Stomach (tissue), 9 donors: Measurements from ENCODE around the gene MFAP4. TPM values are rescaled to one million over a fixed set of nuclear protein-coding genes. Genes with fewer than 3 reads are reported as not detected.

Source experiments
- DNase-seq, 2 donors: peaks; one replicate each; pipeline versions ENCODE4 v3.0.0 to v3.0.0-alpha.2; 2013 to 2019
- H3K27ac ChIP-seq, 5 donors: fragments of 200-600 bp in 4 of 5; sonication (generic) in 4 of 5; one replicate each; pipeline ENCODE4 v1.5.1; 2013 to 2019; ENCODE audit warnings: mild to moderate bottlenecking in 1 of 5, moderate library complexity in 1 of 5
- H3K27me3 ChIP-seq, 3 donors: fragments of 200-600 bp; sonication (generic); one replicate each; pipeline ENCODE4 v1.5.1; 2017 to 2019; ENCODE audit warnings: mixed run types in 1 of 3
- H3K36me3 ChIP-seq, 4 donors: fragments of 200-600 bp; sonication (generic); 1 replicate in 3 of 4; 2 replicates in 1 of 4; pipeline ENCODE4 v1.5.1; 2016 to 2019
- H3K4me1 ChIP-seq, 4 donors: fragments of 200-600 bp; sonication (generic); one replicate each; pipeline ENCODE4 v1.5.1; 2016 to 2019
- H3K4me3 ChIP-seq, 4 donors: fragments of 200-600 bp; sonication (generic) in 3 of 4; one replicate each; pipeline ENCODE4 v1.5.1; 2016 to 2019; ENCODE audit warnings: mild to moderate bottlenecking in 1 of 4
- H3K9me3 ChIP-seq, 4 donors: fragments of 200-600 bp; sonication (generic); one replicate each; pipeline ENCODE4 v1.5.1; 2016 to 2019
- CTCF ChIP-seq, 7 experiments: fragments of 450-650 bp in 4 of 7; fragments of 200-600 bp in 3 of 7; sonication (generic) in 3 of 7; IDR thresholded peaks; one replicate each; pipeline ENCODE4 v1.5.1; 2016 to 2019; ENCODE audit warnings: antibody characterized with exemption in 7 of 7, control low read depth in 2 of 7, mild to moderate bottlenecking in 1 of 7
- EP300 ChIP-seq: sonication (generic); formaldehyde crosslinking; IDR thresholded peaks from one replicate; pipeline ENCODE4 v1.6.1; 2017; ENCODE audit warnings: antibody characterized with exemption
- POLR2A ChIP-seq, 4 donors: fragments of 450-650 bp; IDR thresholded peaks; one replicate each; pipeline ENCODE4 v1.6.1; 2016; ENCODE audit warnings: antibody characterized with exemption in 4 of 4, control low read depth in 2 of 4, mild to moderate bottlenecking in 1 of 4, moderate library complexity in 1 of 4
- POLR2AphosphoS5 ChIP-seq, 3 donors: sonication (generic); formaldehyde crosslinking; IDR thresholded peaks; one replicate each; pipeline ENCODE4 v1.6.1; 2016; ENCODE audit warnings: antibody characterized with exemption in 3 of 3
- WGBS, 5 donors: extraction: QIAGEN DNeasy Blood & Tissue Kit in 3 of 5; methylation state at CpG; one replicate each; pipeline versions ENCODE4 v1.1.5 to v1.1.7; 2013 to 2018; 5-methylcytosine and 5-hydroxymethylcytosine counted together
- intact Hi-C: fragments of 100-400 bp; cut with DNase I; formaldehyde crosslinking; loops from one replicate; pipeline ENCODE4 v1.15.1; 2023; ENCODE audit warnings: low total_unique reads
- polyA plus RNA-seq, 3 donors: library from polyadenylated mRNA; stranded (reverse); fragments of 200-250 nt; gene quantifications; one replicate each; pipeline ENCODE4 v1.2.3, GENCODE V29; 2013
- total RNA-seq, 5 donors: library from RNA; depleted of rRNA; stranded (reverse); fragments of >200 nt; gene quantifications; one replicate each; pipeline versions ENCODE4 v1.1.0 to v1.2.3, GENCODE V29; 2014 to 2016
- donor health status: healthy with polysubstance abuse.
- donor health status: Bipolar disorder and iron deficiency.
- donor health status: healthy.

The MFAP4 gene
- total and polyA plus RNA-seq, 8 donors: 29.3 to 125 (median 55.4) TPM

- no peak for DNase-seq
- H3K4me3 ChIP-seq: no peak overlapping the region
- H3K9me3 ChIP-seq: no peaks in the 10 kb centered on the region
- no peak overlapping the region for H3K27ac ChIP-seq
- WGBS, 5 donors: 85 to 90% (median 88%) methylated on average over 17 to 18 of the region's 18 CpGs
- H3K36me3 ChIP-seq: no peaks in the 10 kb centered on the region
- TF ChIP-seq CTCF (IDR thresholded peaks at IDR 0.05) (no peak), POLR2A (IDR thresholded peaks at IDR 0.05) (no peak), EP300 (no peak), POLR2AphosphoS5 (IDR thresholded peaks at IDR 0.05) (no peak)
- peaks cover 0 to 27% (median 7%) of the 10 kb centered on the region in 3 donors for H3K27me3 ChIP-seq
- intact Hi-C loops: no loop called here
- H3K4me1 ChIP-seq: peaks cover 0 to 9% (median 3%) of the 10 kb centered on the region in 4 donors
Measured at GRCh38 chr17:19415806-19416775, 29.1 kb upstream of the MFAP4 start.

DNA sequence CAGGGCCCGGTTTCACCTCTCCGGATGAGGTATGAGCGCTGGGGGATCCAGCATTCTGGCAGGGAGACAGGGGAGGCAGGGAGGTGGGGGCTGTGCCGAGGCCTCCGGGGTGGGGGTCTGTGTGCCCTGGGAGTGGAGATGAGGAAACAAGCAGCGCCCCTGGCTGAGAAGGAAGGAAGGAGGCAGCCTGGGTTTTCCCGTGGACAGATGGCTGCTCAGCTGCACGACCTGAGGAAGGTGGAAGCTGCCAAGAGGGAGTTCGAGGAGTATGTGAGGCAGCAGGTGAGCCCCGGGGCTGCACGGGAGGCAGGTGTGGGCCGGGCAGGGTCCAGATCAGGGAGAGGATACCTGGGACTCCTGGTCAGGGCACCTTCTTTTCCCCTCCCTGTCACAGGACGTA, 28.3 kb upstream of the MFAP4 start:
- H3K36me3 ChIP-seq: no peaks in the 10 kb centered on the region
- no peaks in the 10 kb centered on the region for H3K9me3 ChIP-seq
- intact Hi-C loops: no loop called here
- DNase-seq: no peak
- TF ChIP-seq CTCF (IDR thresholded peaks at IDR 0.05) (no peak), POLR2A (IDR thresholded peaks at IDR 0.05) (no peak), EP300 (no peak), POLR2AphosphoS5 (IDR thresholded peaks at IDR 0.05) (no peak)
- no peak overlapping the region for H3K27ac ChIP-seq
- 68 to 77% (median 74%) methylated on average over 11 to 13 of the region's 13 CpGs for WGBS, 5 donors
- H3K27me3 ChIP-seq: peaks cover 0 to 32% (median 9%) of the 10 kb centered on the region in 3 donors
- no peak overlapping the region for H3K4me3 ChIP-seq
- peaks cover 0 to 17% (median 8%) of the 10 kb centered on the region in 4 donors for H3K4me1 ChIP-seq

GRCh38 chr17:19414396-19415280, 27.6 kb upstream of the MFAP4 start:
- no peak overlapping the region for H3K4me3 ChIP-seq
- TF ChIP-seq POLR2A (IDR thresholded peaks at IDR 0.05) (no peak), POLR2AphosphoS5 (IDR thresholded peaks at IDR 0.05) (no peak), CTCF (IDR thresholded peaks at IDR 0.05) (no peak), EP300 (no peak)

GRCh38 chr17:19413761-19414160, 26.8 kb upstream of the MFAP4 start:
- no peak overlapping the region for H3K4me3 ChIP-seq
- H3K27me3 ChIP-seq: peaks cover 0 to 32% (median 9%) of the 10 kb centered on the region in 3 donors
- WGBS, 5 donors: 65 to 82% (median 76%) methylated on average over 4 to 5 of the region's 5 CpGs
- peaks cover 0 to 17% (median 8%) of the 10 kb centered on the region in 4 donors for H3K4me1 ChIP-seq
- no peaks in the 10 kb centered on the region for H3K36me3 ChIP-seq
- intact Hi-C loops: no loop called here
- no peak overlapping the region for H3K27ac ChIP-seq
- TF ChIP-seq POLR2AphosphoS5 (IDR thresholded peaks at IDR 0.05) (no peak), POLR2A (IDR thresholded peaks at IDR 0.05) (no peak), CTCF (IDR thresholded peaks at IDR 0.05) (no peak), EP300 (no peak)
- DNase-seq: no peak
- no peaks in the 10 kb centered on the region for H3K9me3 ChIP-seq

More at GRCh38 chr17:19414396-19415280, 27.6 kb upstream of the MFAP4 start:
- DNase-seq: no peak
- no peaks in the 10 kb centered on the region for H3K9me3 ChIP-seq
- intact Hi-C loops: no loop called here
- H3K27me3 ChIP-seq: peaks cover 0 to 32% (median 9%) of the 10 kb centered on the region in 3 donors
- 85 to 93% (median 88%) methylated on average over 25 to 28 of the region's 28 CpGs for WGBS, 5 donors
- no peaks in the 10 kb centered on the region for H3K36me3 ChIP-seq
- H3K4me1 ChIP-seq: peaks cover 0 to 17% (median 8%) of the 10 kb centered on the region in 4 donors
- H3K27ac ChIP-seq: no peak overlapping the region
